GM15510 (cell line): ENCODE measurements around the gene VRK1.

ENCODE experiments used
- POLR2A ChIP-seq: IDR thresholded peaks from 3 replicates; pipeline ENCODE4 v1.6.1; 2011; ENCODE audit warnings: borderline replicate concordance; ENCODE audit not compliant: insufficient read length; ENCODE audit errors: extremely low read depth

VRK1 gene

DNA sequence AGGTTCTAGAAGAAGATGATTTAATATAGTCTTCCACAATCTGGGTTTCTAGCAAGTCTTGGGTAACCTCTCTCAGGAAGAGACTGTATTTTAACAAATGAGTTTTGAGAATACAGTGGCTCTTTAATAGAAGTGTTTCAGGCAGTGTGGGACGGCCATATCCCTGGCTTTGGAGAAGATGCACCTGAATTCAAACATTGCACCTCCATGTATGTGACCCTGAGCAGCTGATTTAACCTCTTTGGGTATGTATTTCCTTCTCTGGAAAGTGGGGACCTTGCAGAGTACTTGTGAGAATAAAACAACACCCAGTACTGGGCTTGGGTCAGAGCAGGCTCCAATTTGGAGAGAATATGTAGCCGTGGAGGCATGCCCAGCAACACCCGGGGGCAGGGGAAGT is 15.8 kb upstream of the VRK1 start:
- no peak for TF ChIP-seq POLR2A

DNA sequence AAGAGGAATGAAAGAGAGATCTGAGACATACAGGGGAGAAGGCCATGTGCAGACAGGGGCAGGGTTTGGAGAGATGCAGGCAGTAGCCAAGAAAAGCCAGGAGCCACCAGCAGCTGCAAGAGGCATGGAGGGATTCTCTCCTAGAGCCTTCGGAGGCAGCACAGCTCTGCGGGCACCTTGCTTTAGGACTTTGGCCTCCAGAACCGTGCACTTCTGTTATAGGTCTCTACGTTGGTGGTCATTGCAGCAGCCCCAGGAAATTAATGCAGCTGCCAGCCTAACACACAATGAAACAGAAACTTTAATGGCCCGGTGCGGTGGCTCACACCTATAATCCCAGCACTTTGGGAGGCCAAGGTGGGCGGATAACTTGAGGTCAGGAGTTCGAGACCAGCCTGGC is 14.7 kb upstream of the VRK1 start:
- TF ChIP-seq POLR2A: no peak

DNA sequence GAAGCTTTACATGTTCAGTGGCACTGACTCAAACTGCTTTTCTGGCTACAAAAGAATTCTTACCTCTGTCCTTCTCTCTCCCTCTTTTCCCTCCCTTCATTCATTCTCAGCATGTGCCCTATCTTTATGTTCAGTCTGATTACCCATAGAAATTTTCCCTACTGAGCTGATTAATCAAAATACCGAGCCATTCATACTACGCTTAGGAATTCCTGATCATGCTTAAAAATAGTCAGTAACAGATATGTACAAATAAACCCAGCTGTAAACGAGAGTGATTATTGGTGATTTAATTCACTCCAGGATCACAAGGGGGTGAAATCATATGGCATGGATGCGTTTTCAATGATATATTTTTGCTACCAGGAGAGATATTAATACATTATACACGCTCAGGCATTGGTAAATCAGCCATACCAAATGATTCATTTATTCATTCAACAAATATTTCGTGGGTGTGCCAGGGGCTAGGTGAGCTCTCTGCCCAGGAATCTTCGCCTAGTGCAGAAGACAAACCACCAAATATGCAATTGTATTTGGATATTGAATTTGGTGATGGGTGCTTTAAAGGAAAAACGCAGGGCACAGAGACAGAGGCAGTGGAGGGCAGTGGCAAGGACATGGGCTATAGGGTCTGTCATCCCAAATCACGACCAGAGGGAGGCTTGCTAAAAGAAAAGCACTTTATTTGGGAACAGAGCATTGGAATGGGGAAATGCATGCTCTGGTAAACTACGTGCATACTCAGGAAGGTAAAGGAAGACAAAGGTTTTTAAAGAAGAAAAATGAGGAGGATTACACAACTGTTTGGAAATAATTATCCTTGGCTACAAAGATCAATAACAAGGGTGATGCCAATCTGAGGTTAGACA is 13.9 kb upstream of the VRK1 start:
- no peak for TF ChIP-seq POLR2A

DNA sequence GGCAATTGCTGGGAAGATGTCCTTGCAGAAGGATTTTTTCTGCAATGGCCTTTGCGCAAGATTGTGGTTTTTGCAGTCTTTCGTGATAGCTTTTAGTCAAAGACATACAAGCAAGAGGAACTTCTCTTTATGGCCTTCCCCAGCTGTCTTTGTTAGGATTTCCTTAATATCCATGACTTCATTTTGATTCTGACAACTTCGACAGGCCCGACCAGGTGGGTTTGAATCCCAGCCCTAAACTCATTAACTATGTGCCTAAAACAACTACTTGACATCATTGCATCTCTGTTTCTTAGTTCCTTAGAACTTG is 13.3 kb upstream of the VRK1 start:
- TF ChIP-seq POLR2A: no peak

DNA sequence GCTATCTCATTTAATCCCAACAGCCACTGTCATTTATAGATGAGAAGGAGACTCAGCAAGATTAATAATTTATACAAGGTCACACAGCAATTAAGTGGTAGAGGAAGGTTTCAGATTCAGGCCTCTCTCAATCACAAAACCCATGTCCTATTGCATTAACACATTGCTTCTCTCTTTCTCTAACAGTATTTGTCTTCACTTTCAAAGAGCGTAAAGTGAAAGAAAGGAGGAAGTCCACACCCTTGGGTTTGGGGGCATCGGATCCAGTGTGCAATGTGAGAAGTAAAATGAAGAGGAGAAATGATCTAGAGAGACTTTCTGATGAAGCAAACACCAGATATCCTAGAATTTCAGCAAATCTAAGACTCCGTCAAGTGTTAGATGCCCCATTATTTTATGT is 7.0 kb upstream of the VRK1 start:
- TF ChIP-seq POLR2A: no peak

DNA sequence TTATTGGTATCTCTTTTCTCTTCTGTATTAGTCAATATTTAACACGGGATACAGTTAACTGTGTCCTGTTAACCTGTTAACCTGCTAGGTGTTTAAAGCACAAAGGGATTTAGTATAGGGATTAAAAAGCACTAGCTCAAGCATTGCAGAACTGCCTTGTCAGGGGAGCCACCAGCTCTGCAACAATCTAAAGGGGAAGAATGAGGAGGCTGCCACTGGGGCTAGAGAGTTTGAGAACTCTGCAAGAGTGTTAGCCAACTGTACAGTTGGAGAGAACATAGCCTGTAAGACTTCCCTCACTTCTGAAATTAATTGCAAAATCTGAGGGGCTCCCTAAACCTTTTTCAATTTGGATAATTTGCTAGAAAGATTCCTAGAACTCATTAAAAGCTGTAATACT is 6.5 kb upstream of the VRK1 start:
- no peak for TF ChIP-seq POLR2A

DNA sequence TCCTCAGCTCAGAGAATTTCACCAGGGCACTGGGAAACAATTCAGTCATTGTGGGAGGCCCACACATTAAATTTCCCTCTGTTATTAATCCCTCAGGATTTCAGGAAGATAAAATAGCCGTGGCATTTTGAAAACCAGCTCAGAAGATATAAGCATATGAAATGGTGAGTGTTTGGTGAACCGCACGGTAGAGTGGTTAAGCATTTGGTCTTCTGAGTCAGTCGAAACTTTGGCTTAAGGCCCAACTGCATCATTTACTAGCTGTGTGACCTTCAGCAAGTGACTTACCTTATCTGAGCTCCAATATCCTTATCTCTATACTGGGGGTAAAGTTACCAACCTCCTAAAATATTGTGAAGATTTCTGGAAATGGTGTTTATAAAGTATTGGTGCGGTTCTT is 5.2 kb upstream of the VRK1 start:
- no peak for TF ChIP-seq POLR2A

DNA sequence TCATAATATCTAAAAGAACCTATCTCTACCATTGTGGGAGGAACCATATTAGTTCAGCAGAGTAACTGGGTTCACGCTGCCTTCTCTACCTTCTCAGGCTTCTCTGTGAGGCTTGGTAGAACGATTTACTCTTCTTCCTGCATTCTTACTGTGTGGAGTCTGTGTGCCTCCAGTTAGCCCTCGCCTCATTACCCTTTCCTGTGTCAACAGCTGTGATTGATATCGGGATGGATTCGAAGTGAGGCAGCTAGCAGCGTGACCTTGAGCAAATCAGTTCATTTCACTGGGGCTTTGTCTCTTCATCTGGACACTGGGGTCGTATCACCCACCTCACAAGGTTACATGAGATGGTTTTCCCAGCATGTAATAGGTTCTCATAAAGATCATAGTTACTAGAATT is 4.6 kb upstream of the VRK1 start:
- no peak for TF ChIP-seq POLR2A

DNA sequence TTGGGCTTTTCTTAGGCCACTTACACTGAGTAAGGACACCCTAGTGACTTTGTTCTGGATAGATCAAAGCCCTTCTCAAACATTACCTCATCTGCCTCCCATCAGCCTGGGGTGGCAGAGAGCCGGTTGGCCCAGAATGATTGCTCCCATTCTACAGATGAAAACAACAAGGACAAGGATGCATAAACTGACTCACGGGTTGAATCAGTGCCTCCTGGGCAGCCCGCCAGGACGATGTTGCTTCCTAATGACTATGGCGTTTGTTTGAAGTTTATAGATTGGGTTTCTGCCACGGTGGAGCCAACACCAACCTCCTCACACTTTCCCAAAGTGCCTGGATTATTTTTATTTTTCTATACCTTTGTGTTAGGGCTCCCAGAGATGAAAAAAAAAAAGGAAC is 3.6 kb upstream of the VRK1 start:
- no peak for TF ChIP-seq POLR2A

DNA sequence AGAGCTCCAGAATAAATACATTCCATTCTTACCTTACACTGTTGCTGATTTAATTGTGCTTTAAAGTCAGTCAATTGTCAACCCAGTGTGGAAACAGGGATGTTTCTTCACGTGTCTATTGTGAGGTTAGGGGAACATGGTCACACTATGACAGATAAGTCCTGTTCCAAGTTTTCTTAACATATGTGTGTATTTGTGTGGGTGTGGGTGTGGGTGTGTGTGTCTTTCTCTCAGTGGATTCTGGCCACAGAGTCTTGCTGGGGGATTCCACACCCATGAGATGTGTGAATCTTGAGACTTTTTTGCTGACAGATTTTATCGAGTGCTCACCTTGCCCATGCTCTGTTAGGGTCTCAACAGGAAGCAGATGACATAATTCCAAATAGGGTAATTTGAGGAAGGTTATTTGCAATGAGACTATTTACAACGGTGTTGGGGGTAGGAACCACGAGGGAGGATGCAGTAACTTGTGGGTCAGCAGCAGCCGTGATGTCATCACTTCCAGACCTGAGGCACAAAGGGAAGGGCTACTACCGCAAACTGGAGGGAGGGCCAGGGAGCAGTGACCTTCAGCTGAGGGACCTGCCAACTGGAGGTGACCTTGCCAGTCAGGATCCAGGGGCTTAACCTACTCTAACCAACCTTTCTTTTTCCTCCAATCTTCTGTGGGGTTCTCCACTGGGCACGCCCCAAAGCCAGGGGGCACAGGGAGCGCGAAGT is 1.9 kb upstream of the VRK1 start:
- no peak for TF ChIP-seq POLR2A

DNA sequence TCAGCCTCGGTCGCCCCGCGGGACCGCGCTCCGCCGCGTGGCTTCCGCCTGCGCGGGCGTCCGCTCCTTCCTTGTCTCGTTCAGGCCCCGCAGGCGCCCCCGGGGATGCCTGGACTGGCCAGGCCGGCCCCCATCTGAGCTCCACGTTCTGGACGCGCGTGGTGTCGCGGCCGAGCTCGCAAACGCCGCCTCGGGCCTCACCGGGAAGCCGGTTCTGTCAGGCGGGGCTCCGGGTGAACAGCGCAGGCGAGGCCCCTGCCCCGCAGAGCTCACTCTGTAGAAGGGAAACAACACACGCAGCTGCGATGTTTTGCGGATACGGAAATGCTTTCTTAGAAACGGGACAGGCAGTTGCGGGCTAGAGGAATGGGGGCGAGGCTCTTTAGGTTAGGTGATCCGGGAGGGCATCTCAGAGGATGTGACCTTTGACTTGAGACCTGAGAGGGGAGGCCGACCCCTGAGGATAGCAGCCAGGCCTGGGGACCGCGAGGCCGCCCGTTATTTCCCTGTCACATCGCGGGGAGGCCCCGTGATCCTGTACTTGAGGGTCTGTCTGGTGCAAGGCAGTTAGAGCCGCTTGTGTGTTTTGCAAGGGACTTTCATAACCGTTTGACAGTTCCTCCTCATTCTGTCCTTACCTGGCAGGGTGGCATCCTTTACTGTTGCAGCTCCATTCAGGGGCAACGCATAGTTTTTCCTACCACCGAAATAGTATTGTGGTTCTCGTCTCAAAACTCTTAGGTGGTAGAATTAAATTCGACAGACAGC is 584 bp downstream of the VRK1 start:
- no peak for TF ChIP-seq POLR2A

DNA sequence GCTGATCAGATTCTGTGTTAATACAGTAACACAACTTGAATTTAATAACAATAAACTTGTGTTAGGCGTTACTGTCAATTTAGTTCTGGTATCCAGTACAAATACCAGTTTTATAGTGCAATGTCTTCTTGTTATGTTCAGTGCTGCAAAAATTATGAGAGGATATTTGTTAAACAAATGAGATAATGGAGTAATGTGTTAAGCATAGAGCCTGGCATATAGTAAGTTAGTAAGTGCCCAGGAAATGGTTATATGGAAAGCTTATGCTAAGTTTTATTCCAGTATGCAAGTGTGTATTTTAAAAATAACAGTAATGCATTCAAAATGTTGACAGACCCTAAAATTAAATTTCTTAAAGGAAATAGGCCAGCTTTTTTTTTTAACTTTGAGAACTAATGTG is 1.8 kb downstream of the VRK1 start:
- TF ChIP-seq POLR2A: no peak

DNA sequence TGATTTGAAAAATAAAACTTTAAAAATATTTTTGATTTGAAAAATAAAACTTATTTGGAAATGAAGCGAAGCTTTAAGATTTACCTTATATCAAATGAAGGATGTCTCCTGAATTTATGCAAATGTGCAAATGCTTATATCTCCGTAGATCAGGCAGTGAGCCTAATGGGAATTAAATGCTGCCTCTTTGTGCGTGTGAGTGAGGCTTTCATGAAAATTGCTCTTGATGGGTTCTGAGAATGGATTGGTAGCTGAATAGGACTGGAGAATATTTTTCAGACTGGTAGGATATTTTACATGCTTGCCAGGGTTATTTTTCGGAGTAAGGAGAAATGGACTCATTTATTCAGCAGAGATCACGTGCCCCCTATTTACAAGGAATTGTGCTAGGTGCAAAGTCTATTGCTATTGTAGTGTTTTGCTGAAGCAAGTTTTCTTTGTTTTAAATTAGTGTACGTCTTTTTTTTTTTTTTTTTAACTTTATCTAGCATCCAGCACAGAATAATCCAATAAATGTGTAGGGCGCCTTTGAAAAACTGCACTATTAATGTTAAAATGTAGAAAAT is 2.4 kb downstream of the VRK1 start:
- no peak for TF ChIP-seq POLR2A

DNA sequence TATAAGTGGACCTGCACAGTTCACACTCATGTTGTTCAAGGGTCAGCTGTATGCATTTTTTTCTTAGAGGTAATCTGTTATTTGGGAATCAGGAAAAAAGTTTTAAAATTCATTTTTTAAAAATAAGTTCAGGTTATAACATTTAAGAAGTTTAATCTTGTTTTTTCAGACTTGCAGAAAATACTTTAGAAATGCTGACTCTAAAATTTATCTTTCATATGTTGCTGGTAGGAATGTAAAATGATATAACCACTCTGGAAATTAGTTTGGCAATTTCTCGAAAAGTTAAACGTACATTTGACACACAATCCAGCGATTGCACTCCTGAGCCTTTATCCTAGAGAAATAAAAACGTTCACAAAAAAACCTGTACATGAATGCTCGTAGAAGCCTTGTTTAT is 4.7 kb downstream of the VRK1 start:
- TF ChIP-seq POLR2A: no peak

DNA sequence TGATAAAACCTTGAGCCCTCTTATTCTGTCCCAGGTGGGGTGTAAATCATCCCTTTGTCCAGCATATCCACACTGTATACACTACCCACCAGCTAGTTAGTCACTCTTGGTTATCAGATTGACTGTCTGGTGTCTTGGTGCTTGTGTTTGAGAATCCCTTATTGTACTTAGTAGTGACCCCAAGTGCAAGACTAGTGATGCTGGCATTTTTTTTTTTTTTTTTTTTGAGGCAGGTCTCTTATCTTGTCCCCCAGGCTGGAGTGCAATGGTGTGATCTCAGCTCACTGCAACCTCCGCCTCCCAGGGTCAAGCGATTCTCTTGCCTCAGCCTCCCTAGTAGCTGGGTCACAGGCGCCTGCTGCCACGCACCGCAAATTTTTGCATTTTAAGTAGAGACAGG is 5.8 kb downstream of the VRK1 start:
- TF ChIP-seq POLR2A: no peak

DNA sequence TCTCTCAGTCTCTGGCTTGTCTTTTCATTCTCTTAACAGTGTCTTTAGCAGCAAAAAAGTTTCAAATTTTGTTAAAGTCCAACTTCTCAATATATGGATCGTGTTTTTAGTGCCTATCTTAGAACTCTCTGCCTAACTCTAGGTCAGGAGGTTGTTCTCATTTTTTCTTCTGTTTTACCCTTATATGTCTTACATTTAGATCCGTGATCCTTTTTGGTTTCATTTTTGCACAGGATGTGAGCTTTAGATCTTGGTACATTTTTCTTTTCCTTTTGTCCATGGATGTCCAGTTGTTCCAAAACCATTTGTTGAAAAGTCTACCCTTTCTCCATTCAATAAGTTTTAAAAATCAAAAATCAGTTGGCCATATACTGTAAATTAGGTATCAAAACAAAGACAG is 6.8 kb downstream of the VRK1 start:
- TF ChIP-seq POLR2A: no peak

DNA sequence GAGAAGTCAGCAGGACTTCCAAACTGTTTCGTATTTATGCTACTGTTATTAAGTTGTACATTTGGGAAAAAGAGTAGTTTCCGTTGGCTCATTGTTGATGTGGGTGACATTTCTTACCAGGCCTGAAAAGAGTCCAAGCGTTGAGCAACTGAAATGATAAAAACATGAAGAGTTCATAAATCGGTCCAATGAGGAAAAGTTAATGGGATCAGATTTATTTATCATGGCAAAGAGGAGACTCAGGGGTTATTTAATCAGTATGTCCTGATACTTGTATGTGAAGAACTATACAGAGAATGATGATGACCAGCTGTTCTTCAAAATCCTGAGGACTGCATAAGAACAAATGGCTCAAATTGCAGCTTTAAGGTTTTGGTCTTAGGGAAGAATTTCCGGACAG is 7.7 kb downstream of the VRK1 start:
- TF ChIP-seq POLR2A: no peak
